ENCODE data around the gene NCK2. TPM values are rescaled to one million over a fixed set of nuclear protein-coding genes. Genes with fewer than 3 reads are reported as not detected.

NCK2 gene
- total and polyA plus RNA-seq, 2 of the 4 experiments (the other 2 are of a cell fraction): 15.8 to 22.2 TPM

DNA sequence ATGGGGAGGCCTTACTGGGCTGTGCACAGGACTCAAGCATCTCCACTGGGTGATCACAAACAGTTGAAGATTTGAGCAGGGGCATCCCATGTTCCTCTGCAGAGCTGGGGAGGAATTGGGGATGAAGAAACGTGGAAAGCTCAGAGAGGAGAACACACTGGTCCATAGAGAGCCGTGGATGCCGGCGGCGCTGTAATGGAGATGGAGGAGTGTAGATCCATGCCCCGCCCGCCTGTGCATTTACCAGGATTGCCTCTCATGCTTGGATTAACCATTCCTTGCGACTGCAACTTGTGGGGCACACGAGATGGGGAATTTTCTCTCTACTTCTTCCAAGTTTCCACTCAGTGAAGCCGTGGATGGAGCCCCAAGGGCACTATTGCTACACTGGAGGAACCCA is 115.9 kb downstream of the NCK2 start:
- Histone ChIP-seq H2BK120ac (ENCODE audit: low read depth, low read length) (no peak overlapping the region), H3K4me1 (ENCODE audit: control insufficient read depth, insufficient read depth, low read length) (peaks cover 3% of the 10 kb centered on the region; the same call in 1 of the 2 replicates), H3K18ac (ENCODE audit: low read depth, low read length) (no peak overlapping the region), H2BK5ac (ENCODE audit: low read depth, low read length, poor library complexity, severe bottlenecking) (no peak overlapping the region), H4K20me1 (ENCODE audit: insufficient read depth, low read length) (peaks cover 9% of the 10 kb centered on the region), H3K56ac (ENCODE audit: extremely low read depth, insufficient read depth, low read length) (no peak overlapping the region), H3K36me3 (ENCODE audit: control insufficient read depth, insufficient read depth, low read length) (peaks cover 2% of the 10 kb centered on the region; the same call in 1 of the 2 replicates), H4K8ac (ENCODE audit: low read depth in 2 of 2, low read length in 2 of 2) (no peak overlapping the region), H3K4ac (ENCODE audit: low read depth, low read length) (no peak overlapping the region), H3K4me2 (ENCODE audit: low read depth, low read length) (no peak overlapping the region), H2BK15ac (ENCODE audit: low read depth, low read length) (no peak overlapping the region), H3K14ac (replicated peaks; ENCODE audit: low read depth, low read length) (no peak overlapping the region), H3K27me3 (ENCODE audit: control insufficient read depth, insufficient read depth, low read length) (no peaks in the 10 kb centered on the region), H3K4me3 (ENCODE audit: insufficient read depth, low read depth, low read length) (no peak overlapping the region), H3K9me3 (ENCODE audit: control insufficient read depth, insufficient read depth, low read length) (no peaks in the 10 kb centered on the region), H3K23ac (ENCODE audit: low read depth, low read length) (no peak overlapping the region), H3K79me1 (ENCODE audit: low read depth in 1 of 2, low read length in 2 of 2) (peaks cover 33 to 40% of the 10 kb centered on the region in 2 experiments), H2AK9ac (replicated peaks; ENCODE audit: low read depth, low read length, poor library complexity) (no peak overlapping the region), H2BK20ac (ENCODE audit: low read depth, low read length) (no peak overlapping the region), H3K27ac (ENCODE audit: insufficient read depth, low read length) (no peak overlapping the region), H4K5ac (ENCODE audit: low read depth, low read length) (no peak overlapping the region), H3K9me1 (ENCODE audit: insufficient read depth, low read length) (peaks cover 10% of the 10 kb centered on the region), H3K9ac (ENCODE audit: low read depth, low read length) (no peak overlapping the region), H2AK5ac (ENCODE audit: low read depth, low read length) (no peak overlapping the region), H2AFZ (replicated peaks; ENCODE audit: low read length, poor library complexity) (no peak overlapping the region), H4K91ac (ENCODE audit: insufficient read depth, low read depth, low read length) (no peak overlapping the region)
- BruUV-seq (replicated peaks): no TSS peak
- in situ Hi-C loops (cut with MboI; ENCODE audit: low sequenced_read_pairs): no loop called here
- POLR2A ChIA-PET (ENCODE audit: unreplicated experiment): no interaction called here
- dilution Hi-C loops (cut with HindIII; ENCODE audit: low sequenced_read_pairs, unreplicated experiment): no loop called here
- intact Hi-C loops (cut with micrococcal nuclease): no loop called here
- CTCF ChIA-PET: no interaction called here
- WGBS, 2 experiments (ENCODE audit: extremely low coverage in 2 of 2, insufficient read length in 1 of 2): 100% methylated on average over 1 of the region's 10 CpGs; no CpG with 5 or more reads in 1 of the 2 experiments
- no peak for DNase-seq
- ATAC-seq (ENCODE audit: low read depth): no peak
- TF ChIP-seq MAZ (IDR thresholded peaks at IDR 0.05; ENCODE audit: borderline replicate concordance, low read depth, low read length): no peak
- TF ChIP-seq SMC3 (IDR thresholded peaks at IDR 0.05; ENCODE audit: low read depth, low read length): no peak
- TF ChIP-seq, protein P1, sequence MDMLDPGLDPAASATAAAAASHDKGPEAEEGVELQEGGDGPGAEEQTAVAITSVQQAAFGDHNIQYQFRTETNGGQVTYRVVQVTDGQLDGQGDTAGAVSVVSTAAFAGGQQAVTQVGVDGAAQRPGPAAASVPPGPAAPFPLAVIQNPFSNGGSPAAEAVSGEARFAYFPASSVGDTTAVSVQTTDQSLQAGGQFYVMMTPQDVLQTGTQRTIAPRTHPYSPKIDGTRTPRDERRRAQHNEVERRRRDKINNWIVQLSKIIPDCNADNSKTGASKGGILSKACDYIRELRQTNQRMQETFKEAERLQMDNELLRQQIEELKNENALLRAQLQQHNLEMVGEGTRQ (IDR thresholded peaks at IDR 0.05; ENCODE audit: low read depth, low read length): no peak
- TF ChIP-seq RCOR1 (IDR thresholded peaks at IDR 0.05; ENCODE audit: insufficient replicate concordance, low read length): no peak
- TF ChIP-seq BHLHE40 (IDR thresholded peaks at IDR 0.05; ENCODE audit: low read depth, low read length): no peak
- no peak for TF ChIP-seq RAD21 (IDR thresholded peaks at IDR 0.05; ENCODE audit: low read length)
- no peak for TF ChIP-seq CHD1 (IDR thresholded peaks at IDR 0.05; ENCODE audit: low read depth, low read length)
- TF ChIP-seq MXI1 (IDR thresholded peaks at IDR 0.05; ENCODE audit: borderline replicate concordance, low read depth, low read length): no peak
- no peak for TF ChIP-seq NFE2L2 (IDR thresholded peaks at IDR 0.05; ENCODE audit: low read depth, low read length)
- TF ChIP-seq, protein P2, sequence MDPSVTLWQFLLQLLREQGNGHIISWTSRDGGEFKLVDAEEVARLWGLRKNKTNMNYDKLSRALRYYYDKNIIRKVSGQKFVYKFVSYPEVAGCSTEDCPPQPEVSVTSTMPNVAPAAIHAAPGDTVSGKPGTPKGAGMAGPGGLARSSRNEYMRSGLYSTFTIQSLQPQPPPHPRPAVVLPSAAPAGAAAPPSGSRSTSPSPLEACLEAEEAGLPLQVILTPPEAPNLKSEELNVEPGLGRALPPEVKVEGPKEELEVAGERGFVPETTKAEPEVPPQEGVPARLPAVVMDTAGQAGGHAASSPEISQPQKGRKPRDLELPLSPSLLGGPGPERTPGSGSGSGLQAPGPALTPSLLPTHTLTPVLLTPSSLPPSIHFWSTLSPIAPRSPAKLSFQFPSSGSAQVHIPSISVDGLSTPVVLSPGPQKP (IDR thresholded peaks at IDR 0.05; ENCODE audit: borderline replicate concordance, low read depth, low read length): no peak
- no peak for TF ChIP-seq POLR2A (IDR thresholded peaks at IDR 0.05; ENCODE audit: low read depth, low read length)
- no peak for TF ChIP-seq CEBPB (IDR thresholded peaks at IDR 0.05; ENCODE audit: low read depth, low read length)
- no peak for TF ChIP-seq RFX5 (IDR thresholded peaks at IDR 0.05; ENCODE audit: low read depth, low read length)
- no peak for TF ChIP-seq MAFK (IDR thresholded peaks at IDR 0.05; ENCODE audit: low read depth, low read length)
- TF ChIP-seq FOS (IDR thresholded peaks at IDR 0.05; ENCODE audit: low read depth, low read length): no peak

Measured in IMR-90 (cell line).